IMR-90 (cell line): ENCODE measurements around the gene MUC5AC.
"Not testable (repeated sequence)": the region's sequence is repeated elsewhere in the genome, so short reads cannot be mapped to it uniquely, and the experiment has no call there.

Experiments
- FOS ChIP-seq: fragments of 150-350 bp; IDR thresholded peaks from 2 replicates; pipeline ENCODE4 v1.6.1; 2016; ENCODE audit warnings: low read depth, low read length
- MAFK ChIP-seq: IDR thresholded peaks from 2 replicates; pipeline ENCODE4 v1.6.1; 2012; ENCODE audit warnings: low read depth, low read length, improper control_type of control experiment
- POLR2A ChIP-seq: IDR thresholded peaks from 2 replicates; pipeline ENCODE4 v1.6.1; 2012; ENCODE audit warnings: mild to moderate bottlenecking, low read depth, low read length
- RFX5 ChIP-seq: IDR thresholded peaks from 2 replicates; pipeline ENCODE4 v1.8.0; 2012; ENCODE audit warnings: low read depth, mild to moderate bottlenecking, low read length, moderate library complexity
- TF ChIP-seq, protein P1 (sequence below): conservative IDR thresholded peaks from 2 replicates; pipeline ENCODE4 v1.5.1; 2012; ENCODE audit warnings: mild to moderate bottlenecking, low read depth, low read length, improper control_type of control experiment
- TF ChIP-seq, protein P2 (sequence below): fragments of 150-350 bp; IDR thresholded peaks from 2 replicates; pipeline ENCODE4 v1.6.1; 2016; ENCODE audit warnings: low read depth, mild to moderate bottlenecking, low read length, moderate library complexity, borderline replicate concordance
- TF ChIP-seq, protein P3 (sequence below): fragments of 150-350 bp; IDR thresholded peaks from 2 replicates; pipeline ENCODE4 v1.6.1; 2017; ENCODE audit warnings: mild to moderate bottlenecking, antibody characterized with exemption, low read length, low read depth

DNA sequence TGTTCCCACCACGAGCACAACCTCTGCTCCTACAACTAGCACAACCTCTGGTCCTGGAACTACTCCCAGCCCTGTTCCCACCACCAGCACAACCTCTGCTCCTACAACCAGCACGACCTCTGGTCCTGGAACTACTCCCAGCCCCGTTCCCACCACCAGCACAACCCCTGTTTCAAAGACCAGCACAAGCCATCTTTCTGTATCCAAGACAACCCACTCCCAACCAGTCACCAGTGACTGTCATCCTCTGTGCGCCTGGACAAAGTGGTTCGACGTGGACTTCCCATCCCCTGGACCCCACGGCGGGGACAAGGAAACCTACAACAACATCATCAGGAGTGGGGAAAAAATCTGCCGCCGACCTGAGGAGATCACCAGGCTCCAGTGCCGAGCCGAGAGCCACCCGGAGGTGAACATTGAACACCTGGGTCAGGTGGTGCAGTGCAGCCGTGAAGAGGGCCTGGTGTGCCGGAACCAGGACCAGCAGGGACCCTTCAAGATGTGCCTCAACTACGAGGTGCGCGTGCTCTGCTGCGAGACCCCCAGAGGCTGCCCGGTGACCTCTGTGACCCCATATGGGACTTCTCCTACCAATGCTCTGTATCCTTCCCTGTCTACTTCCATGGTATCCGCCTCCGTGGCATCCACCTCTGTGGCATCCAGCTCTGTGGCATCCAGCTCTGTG lies 34.2 kb downstream of the MUC5AC start:
- TF ChIP-seq MAFK, POLR2A, RFX5, FOS: not testable (repeated sequence)
- TF ChIP-seq, protein P1, sequence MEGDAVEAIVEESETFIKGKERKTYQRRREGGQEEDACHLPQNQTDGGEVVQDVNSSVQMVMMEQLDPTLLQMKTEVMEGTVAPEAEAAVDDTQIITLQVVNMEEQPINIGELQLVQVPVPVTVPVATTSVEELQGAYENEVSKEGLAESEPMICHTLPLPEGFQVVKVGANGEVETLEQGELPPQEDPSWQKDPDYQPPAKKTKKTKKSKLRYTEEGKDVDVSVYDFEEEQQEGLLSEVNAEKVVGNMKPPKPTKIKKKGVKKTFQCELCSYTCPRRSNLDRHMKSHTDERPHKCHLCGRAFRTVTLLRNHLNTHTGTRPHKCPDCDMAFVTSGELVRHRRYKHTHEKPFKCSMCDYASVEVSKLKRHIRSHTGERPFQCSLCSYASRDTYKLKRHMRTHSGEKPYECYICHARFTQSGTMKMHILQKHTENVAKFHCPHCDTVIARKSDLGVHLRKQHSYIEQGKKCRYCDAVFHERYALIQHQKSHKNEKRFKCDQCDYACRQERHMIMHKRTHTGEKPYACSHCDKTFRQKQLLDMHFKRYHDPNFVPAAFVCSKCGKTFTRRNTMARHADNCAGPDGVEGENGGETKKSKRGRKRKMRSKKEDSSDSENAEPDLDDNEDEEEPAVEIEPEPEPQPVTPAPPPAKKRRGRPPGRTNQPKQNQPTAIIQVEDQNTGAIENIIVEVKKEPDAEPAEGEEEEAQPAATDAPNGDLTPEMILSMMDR = not testable (repeated sequence)
- TF ChIP-seq, protein P2, sequence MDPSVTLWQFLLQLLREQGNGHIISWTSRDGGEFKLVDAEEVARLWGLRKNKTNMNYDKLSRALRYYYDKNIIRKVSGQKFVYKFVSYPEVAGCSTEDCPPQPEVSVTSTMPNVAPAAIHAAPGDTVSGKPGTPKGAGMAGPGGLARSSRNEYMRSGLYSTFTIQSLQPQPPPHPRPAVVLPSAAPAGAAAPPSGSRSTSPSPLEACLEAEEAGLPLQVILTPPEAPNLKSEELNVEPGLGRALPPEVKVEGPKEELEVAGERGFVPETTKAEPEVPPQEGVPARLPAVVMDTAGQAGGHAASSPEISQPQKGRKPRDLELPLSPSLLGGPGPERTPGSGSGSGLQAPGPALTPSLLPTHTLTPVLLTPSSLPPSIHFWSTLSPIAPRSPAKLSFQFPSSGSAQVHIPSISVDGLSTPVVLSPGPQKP = not testable (repeated sequence)
- TF ChIP-seq, protein P3, sequence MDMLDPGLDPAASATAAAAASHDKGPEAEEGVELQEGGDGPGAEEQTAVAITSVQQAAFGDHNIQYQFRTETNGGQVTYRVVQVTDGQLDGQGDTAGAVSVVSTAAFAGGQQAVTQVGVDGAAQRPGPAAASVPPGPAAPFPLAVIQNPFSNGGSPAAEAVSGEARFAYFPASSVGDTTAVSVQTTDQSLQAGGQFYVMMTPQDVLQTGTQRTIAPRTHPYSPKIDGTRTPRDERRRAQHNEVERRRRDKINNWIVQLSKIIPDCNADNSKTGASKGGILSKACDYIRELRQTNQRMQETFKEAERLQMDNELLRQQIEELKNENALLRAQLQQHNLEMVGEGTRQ = not testable (repeated sequence)
